ENCODE results near the gene GPR55.

Gene GPR55

DNA sequence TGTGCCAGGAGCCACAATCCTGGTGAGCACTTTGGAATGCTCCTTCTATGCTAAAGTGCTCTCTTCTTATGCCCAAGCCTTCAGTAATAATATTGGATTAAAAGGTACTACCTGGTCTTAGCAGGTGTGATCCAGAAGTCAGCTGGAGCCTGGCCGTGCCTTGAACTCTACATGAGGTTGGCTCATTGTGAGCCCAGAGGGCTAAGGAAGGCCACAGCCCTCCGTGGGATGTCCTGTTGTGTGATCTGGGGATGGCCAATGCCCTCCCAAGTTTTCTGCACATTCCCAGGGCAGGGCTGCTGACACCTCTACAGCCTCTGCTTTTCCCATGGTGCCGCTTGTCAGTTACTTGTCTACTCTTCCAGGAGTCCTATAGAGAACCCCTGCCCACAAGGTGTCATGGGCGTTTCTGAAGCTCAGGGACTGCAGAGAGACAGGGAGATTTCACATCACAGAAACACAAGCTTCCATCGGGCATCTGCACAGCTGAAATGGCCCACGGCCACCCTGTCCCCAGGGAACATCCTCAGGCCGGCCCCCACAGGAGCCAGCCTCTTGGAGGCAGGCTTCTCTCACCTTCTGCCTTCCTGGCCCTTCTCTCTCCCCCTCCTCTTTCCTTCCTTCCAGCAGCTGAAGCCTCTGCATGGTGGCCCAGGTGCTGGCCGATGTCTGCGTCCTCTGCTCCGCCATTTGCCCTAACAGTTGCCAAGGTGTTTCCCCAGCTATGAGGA lies 27.3 kb upstream of the GPR55 start:
- no peak overlapping the region for H3K9ac ChIP-seq
- no peaks in the 10 kb centered on the region for H4K20me1 ChIP-seq (ENCODE audit: insufficient read depth)
- peaks cover 45% of the 10 kb centered on the region for H3K4me1 ChIP-seq (ENCODE audit: low read depth, poor library complexity, severe bottlenecking)

DNA sequence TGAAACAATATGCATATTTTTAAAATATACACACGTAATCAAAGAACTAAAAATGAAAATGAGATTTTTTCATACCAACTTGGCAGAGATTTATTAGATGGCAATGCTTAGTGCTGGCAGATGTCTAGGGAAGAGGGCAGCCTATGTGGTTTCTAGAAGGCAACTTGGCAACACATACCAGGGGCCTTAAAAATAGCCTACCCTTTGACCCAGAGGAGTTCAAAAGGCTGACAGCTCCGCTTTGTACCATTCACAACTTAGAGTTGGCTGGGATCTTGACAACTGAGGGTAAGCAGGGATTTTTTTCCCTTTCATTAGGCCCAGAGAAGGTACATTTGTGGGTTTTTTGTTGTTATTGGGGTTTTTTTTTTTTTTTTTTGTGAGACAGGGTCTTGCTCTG lies 26.4 kb upstream of the GPR55 start:
- Histone ChIP-seq H3K4me1 (ENCODE audit: low read depth, poor library complexity, severe bottlenecking) (peaks cover 41% of the 10 kb centered on the region), H3K36me3 (ENCODE audit: insufficient read depth) (no peaks in the 10 kb centered on the region), H3K4me2 (no peak overlapping the region), H3K27me3 (ENCODE audit: insufficient read depth, low read depth) (no peaks in the 10 kb centered on the region), H3K27ac (no peak overlapping the region), H3K9ac (no peak overlapping the region), H3K79me2 (ENCODE audit: insufficient read depth, low read depth) (no peaks in the 10 kb centered on the region), H3K4me3 (IDR thresholded peaks at IDR 0.05; ENCODE audit: insufficient read depth, low read depth, low read length) (no peak overlapping the region), H2AFZ (ENCODE audit: low read depth) (no peak overlapping the region), H4K20me1 (ENCODE audit: insufficient read depth) (no peaks in the 10 kb centered on the region)
- no peak for TF ChIP-seq CTCF (conservative IDR thresholded peaks at IDR 0.05; ENCODE audit: low read depth, low read length)

More for the DNA sequence above, 27.3 kb upstream of the GPR55 start:
- no peaks in the 10 kb centered on the region for H3K27me3 ChIP-seq (ENCODE audit: insufficient read depth, low read depth)
- no peaks in the 10 kb centered on the region for H3K79me2 ChIP-seq (ENCODE audit: insufficient read depth, low read depth)
- H3K4me2 ChIP-seq, result no peak overlapping the region
- H3K4me3 ChIP-seq (IDR thresholded peaks at IDR 0.05; ENCODE audit: insufficient read depth, low read depth, low read length), result no peak overlapping the region
- H2AFZ ChIP-seq (ENCODE audit: low read depth), result no peak overlapping the region
- H3K27ac ChIP-seq, result no peak overlapping the region
- no peaks in the 10 kb centered on the region for H3K36me3 ChIP-seq (ENCODE audit: insufficient read depth)
- TF ChIP-seq CTCF (conservative IDR thresholded peaks at IDR 0.05; ENCODE audit: low read depth, low read length), result no peak

- no peak for TF ChIP-seq CTCF (conservative IDR thresholded peaks at IDR 0.05; ENCODE audit: low read depth, low read length)
These were observed 25.9 kb upstream of the GPR55 start for GRCh38 chr2:230950874-230951339.

GRCh38 chr2:230949966-230950873 lies 25.2 kb upstream of the GPR55 start:
- TF ChIP-seq CTCF (conservative IDR thresholded peaks at IDR 0.05; ENCODE audit: low read depth, low read length), result no peak
- H3K27ac ChIP-seq, result no peak overlapping the region
- H3K36me3 ChIP-seq (ENCODE audit: insufficient read depth), result no peaks in the 10 kb centered on the region
- no peak overlapping the region for H3K4me2 ChIP-seq
- no peak overlapping the region for H3K9ac ChIP-seq
- no peak overlapping the region for H3K4me3 ChIP-seq (IDR thresholded peaks at IDR 0.05; ENCODE audit: insufficient read depth, low read depth, low read length)
- no peak overlapping the region for H2AFZ ChIP-seq (ENCODE audit: low read depth)
- H3K27me3 ChIP-seq (ENCODE audit: insufficient read depth, low read depth), result no peaks in the 10 kb centered on the region
- no peaks in the 10 kb centered on the region for H3K79me2 ChIP-seq (ENCODE audit: insufficient read depth, low read depth)
- H4K20me1 ChIP-seq (ENCODE audit: insufficient read depth), result no peaks in the 10 kb centered on the region
- H3K4me1 ChIP-seq (ENCODE audit: low read depth, poor library complexity, severe bottlenecking), result peaks cover 29% of the 10 kb centered on the region

More at GRCh38 chr2:230950874-230951339, 25.9 kb upstream of the GPR55 start:
- H3K79me2 ChIP-seq (ENCODE audit: insufficient read depth, low read depth), result no peaks in the 10 kb centered on the region
- H3K4me3 ChIP-seq (IDR thresholded peaks at IDR 0.05; ENCODE audit: insufficient read depth, low read depth, low read length), result no peak overlapping the region
- H3K36me3 ChIP-seq (ENCODE audit: insufficient read depth), result no peaks in the 10 kb centered on the region
- H4K20me1 ChIP-seq (ENCODE audit: insufficient read depth), result no peaks in the 10 kb centered on the region
- H3K4me1 ChIP-seq (ENCODE audit: low read depth, poor library complexity, severe bottlenecking), result peaks cover 36% of the 10 kb centered on the region
- no peak overlapping the region for H3K9ac ChIP-seq
- H3K4me2 ChIP-seq, result no peak overlapping the region
- no peak overlapping the region for H2AFZ ChIP-seq (ENCODE audit: low read depth)
- H3K27me3 ChIP-seq (ENCODE audit: insufficient read depth, low read depth), result no peaks in the 10 kb centered on the region
- H3K27ac ChIP-seq, result no peak overlapping the region

Data from KMS-11 (cell line).